GM18951 (cell line): Measurements from ENCODE around the gene TRIM2.
"Not testable (repeated sequence)": the region's sequence is repeated elsewhere in the genome, so short reads cannot be mapped to it uniquely, and the experiment has no call there.

Source experiments
- POLR2A ChIP-seq: IDR thresholded peaks from 4 replicates; pipeline ENCODE4 v1.6.1; 2011; ENCODE audit warnings: mild to moderate bottlenecking; ENCODE audit not compliant: insufficient read length, insufficient read depth; ENCODE audit errors: extremely low read depth
- in situ Hi-C: fragments of 300-500 bp; cut with MboI; formaldehyde crosslinking; loops from one replicate; pipeline ENCODE4 v1.12.0; 2022; ENCODE audit warnings: low sequenced_read_pairs, mixed read lengths, inconsistent platforms; ENCODE audit not compliant: unreplicated experiment

Gene TRIM2

GRCh38 chr4:153177841-153178240, 26.4 kb upstream of the TRIM2 start:
- TF ChIP-seq POLR2A = no peak
- in situ Hi-C loops = no loop called here

GRCh38 chr4:153179100-153179499, 25.1 kb upstream of the TRIM2 start:
- no peak for TF ChIP-seq POLR2A
- in situ Hi-C loops = no loop called here

GRCh38 chr4:153181293-153181692, 22.9 kb upstream of the TRIM2 start:
- in situ Hi-C loops = no loop called here
- no peak for TF ChIP-seq POLR2A

- TF ChIP-seq POLR2A = no peak
- in situ Hi-C loops = no loop called here
Measured at GRCh38 chr4:153181700-153182099, 22.5 kb upstream of the TRIM2 start.

- in situ Hi-C loops = no loop called here
- TF ChIP-seq POLR2A = no peak
Measured at GRCh38 chr4:153183146-153183545, 21.1 kb upstream of the TRIM2 start.

- in situ Hi-C loops = no loop called here
- no peak for TF ChIP-seq POLR2A
Measured at GRCh38 chr4:153185331-153185852, 18.9 kb upstream of the TRIM2 start.

GRCh38 chr4:153186046-153186728, 18.1 kb upstream of the TRIM2 start:
- no peak for TF ChIP-seq POLR2A
- in situ Hi-C loops = no loop called here

- TF ChIP-seq POLR2A = no peak
- in situ Hi-C loops = no loop called here
Measured at GRCh38 chr4:153189016-153189801, 15.0 kb upstream of the TRIM2 start.

GRCh38 chr4:153191795-153192363, 12.4 kb upstream of the TRIM2 start:
- no peak for TF ChIP-seq POLR2A
- in situ Hi-C loops = no loop called here

- in situ Hi-C loops = no loop called here
- no peak for TF ChIP-seq POLR2A
Measured at GRCh38 chr4:153197301-153197700, 6.9 kb upstream of the TRIM2 start.

- no peak for TF ChIP-seq POLR2A
- in situ Hi-C loops = no loop called here
Measured at GRCh38 chr4:153198719-153199118, 5.5 kb upstream of the TRIM2 start.

- in situ Hi-C loops = not testable (repeated sequence)
Measured at GRCh38 chr4:153203746-153204145, 497 bp upstream of the TRIM2 start.

- in situ Hi-C loops = no loop called here
- no peak for TF ChIP-seq POLR2A
Measured at GRCh38 chr4:153204728-153205648, 745 bp downstream of the TRIM2 start.

- no peak for TF ChIP-seq POLR2A
- in situ Hi-C loops = no loop called here
Measured at GRCh38 chr4:153205757-153206156, 1.5 kb downstream of the TRIM2 start.
